IMR-90 (cell line): Measurements from ENCODE around the gene SEL1L2. TPM values are rescaled to one million over a fixed set of nuclear protein-coding genes. Genes with fewer than 3 reads are reported as not detected.

Experiments used
- ATAC-seq: fragments of 200-7000 bp; cut with Tn5 transposase; 2 replicates; pipeline ENCODE4 v1.9.1; 2020; ENCODE audit warnings: low read depth, mild to moderate bottlenecking, moderate library complexity
- BruUV-seq: library from RNA; stranded (reverse); fragments of 400-500 nt; replicated peaks from 2 replicates; lab custom pipeline; 2021; lab: Mats Ljungman, UMichigan
- CTCF ChIA-PET: fragments of 300-600 bp; formaldehyde crosslinking; extraction: SDS; loops from one replicate; lab custom pipeline; 2021; ENCODE audit warnings: antibody characterized with exemption; lab: Yijun Ruan, JAX
- POLR2A ChIA-PET: fragments of 300-600 bp; sonication (Branson Sonifier 250); formaldehyde crosslinking; loops from one replicate; lab custom pipeline; 2022; ENCODE audit warnings: antibody characterized with exemption; ENCODE audit not compliant: unreplicated experiment; lab: Charles Lee
- DNase-seq: peaks from one replicate; pipeline ENCODE4 v3.0.0; 2013
- H2AFZ ChIP-seq: replicated peaks from 2 replicates; pipeline ENCODE3; 2013; ENCODE audit warnings: low read length, mild to moderate bottlenecking; ENCODE audit not compliant: poor library complexity
- H2AK5ac ChIP-seq: 2 replicates; pipeline ENCODE4 v1.6.1; 2013; ENCODE audit warnings: low read depth, low read length, inconsistent platforms
- H2AK9ac ChIP-seq: replicated peaks from 2 replicates; pipeline ENCODE3; 2013; ENCODE audit warnings: mild to moderate bottlenecking, low read depth, low read length, moderate library complexity; ENCODE audit not compliant: poor library complexity
- H2BK120ac ChIP-seq: 2 replicates; pipeline ENCODE4 v1.6.1; 2013; ENCODE audit warnings: low read depth, low read length, inconsistent platforms
- H2BK15ac ChIP-seq: 3 replicates; pipeline ENCODE4 v1.6.1; 2013; ENCODE audit warnings: low read depth, low read length, inconsistent platforms
- H2BK20ac ChIP-seq: 2 replicates; pipeline ENCODE4 v1.6.1; 2013; ENCODE audit warnings: low read depth, mild to moderate bottlenecking, inconsistent platforms, low read length, moderate library complexity
- H2BK5ac ChIP-seq: 2 replicates; pipeline ENCODE4 v1.6.1; 2013; ENCODE audit warnings: mild to moderate bottlenecking, low read depth, low read length, inconsistent platforms; ENCODE audit not compliant: poor library complexity, severe bottlenecking
- H3K14ac ChIP-seq: replicated peaks from 2 replicates; pipeline ENCODE4 v1.6.1; 2013; ENCODE audit warnings: low read depth, low read length, inconsistent platforms
- H3K18ac ChIP-seq: 2 replicates; pipeline ENCODE4 v1.6.1; 2013; ENCODE audit warnings: low read depth, low read length, control low read depth
- H3K23ac ChIP-seq: 2 replicates; pipeline ENCODE4 v1.6.1; 2013; ENCODE audit warnings: low read depth, low read length, inconsistent platforms
- H3K27ac ChIP-seq: 2 replicates; pipeline ENCODE4 v1.5.1; 2013; ENCODE audit warnings: mild to moderate bottlenecking, control low read depth, low read length; ENCODE audit not compliant: insufficient read depth
- H3K27me3 ChIP-seq: 2 replicates; pipeline ENCODE4 v1.6.1; 2013; ENCODE audit warnings: low read length; ENCODE audit not compliant: control insufficient read depth, insufficient read depth
- H3K36me3 ChIP-seq: 2 replicates; pipeline ENCODE4 v1.6.1; 2013; ENCODE audit warnings: low read length, mixed read lengths; ENCODE audit not compliant: control insufficient read depth, insufficient read depth
- H3K4ac ChIP-seq: 2 replicates; pipeline ENCODE4 v1.6.1; 2013; ENCODE audit warnings: low read depth, low read length, inconsistent platforms
- H3K4me1 ChIP-seq: 2 replicates; pipeline ENCODE4 v1.6.1; 2013; ENCODE audit warnings: low read length, mixed read lengths; ENCODE audit not compliant: control insufficient read depth, insufficient read depth
- H3K4me2 ChIP-seq: 2 replicates; pipeline ENCODE4 v1.6.1; 2013; ENCODE audit warnings: low read depth, mild to moderate bottlenecking, control low read depth, low read length, moderate library complexity
- H3K4me3 ChIP-seq: 2 replicates; pipeline ENCODE4 v1.5.1; 2013; ENCODE audit warnings: low read depth, mild to moderate bottlenecking, control low read depth, low read length, moderate library complexity; ENCODE audit not compliant: insufficient read depth
- H3K56ac ChIP-seq: 2 replicates; pipeline ENCODE4 v1.6.1; 2013; ENCODE audit warnings: low read length, inconsistent platforms; ENCODE audit not compliant: insufficient read depth; ENCODE audit errors: extremely low read depth
- H3K79me1 ChIP-seq, 2 experiments: 2 replicates each; pipeline ENCODE4 v1.6.1; 2013; ENCODE audit warnings: low read length in 2 of 2, inconsistent platforms in 1 of 2, low read depth in 1 of 2
- H3K9ac ChIP-seq: 2 replicates; pipeline ENCODE4 v1.6.1; 2013; ENCODE audit warnings: low read depth, low read length, control low read depth
- H3K9me1 ChIP-seq: 2 replicates; pipeline ENCODE4 v1.6.1; 2013; ENCODE audit warnings: low read length, inconsistent platforms; ENCODE audit not compliant: insufficient read depth
- H3K9me3 ChIP-seq: 2 replicates; pipeline ENCODE4 v1.6.1; 2013; ENCODE audit warnings: low read length; ENCODE audit not compliant: control insufficient read depth, insufficient read depth
- H4K20me1 ChIP-seq: 2 replicates; pipeline ENCODE4 v1.6.1; 2013; ENCODE audit warnings: low read length, inconsistent platforms; ENCODE audit not compliant: insufficient read depth
- H4K5ac ChIP-seq: 2 replicates; pipeline ENCODE4 v1.6.1; 2013; ENCODE audit warnings: mild to moderate bottlenecking, low read depth, low read length, control low read depth
- H4K8ac ChIP-seq, 2 experiments: 2 replicates each; pipeline ENCODE4 v1.6.1; 2013; ENCODE audit warnings: low read depth in 2 of 2, low read length in 2 of 2, control low read depth in 1 of 2, inconsistent platforms in 1 of 2
- H4K91ac ChIP-seq: 2 replicates; pipeline ENCODE4 v1.6.1; 2013; ENCODE audit warnings: low read depth, low read length, inconsistent platforms; ENCODE audit not compliant: insufficient read depth
- CEBPB ChIP-seq: IDR thresholded peaks from 2 replicates; pipeline ENCODE4 v1.6.1; 2012; ENCODE audit warnings: low read depth, low read length, improper control_type of control experiment
- MAFK ChIP-seq: IDR thresholded peaks from 2 replicates; pipeline ENCODE4 v1.6.1; 2012; ENCODE audit warnings: low read depth, low read length, improper control_type of control experiment
- POLR2A ChIP-seq: IDR thresholded peaks from 2 replicates; pipeline ENCODE4 v1.6.1; 2012; ENCODE audit warnings: mild to moderate bottlenecking, low read depth, low read length
- USF2 ChIP-seq: fragments of 150-350 bp; IDR thresholded peaks from 2 replicates; pipeline ENCODE4 v1.6.1; 2017; ENCODE audit warnings: mild to moderate bottlenecking, antibody characterized with exemption, low read length, low read depth
- WGBS, 2 experiments: methylation state at CpG; one replicate each; pipeline versions ENCODE4 v1.1.5 to v1.1.7; 2013; ENCODE audit warnings: missing lambda C conversion rate in 2 of 2; ENCODE audit not compliant: insufficient read length in 1 of 2; ENCODE audit errors: extremely low coverage in 2 of 2; 5-methylcytosine and 5-hydroxymethylcytosine counted together
- dilution Hi-C: fragments of 300-500 bp; cut with HindIII; formaldehyde crosslinking; loops from one replicate; pipeline ENCODE4 v1.14.3; 2018; ENCODE audit warnings: low sequenced_read_pairs; ENCODE audit not compliant: unreplicated experiment
- in situ Hi-C: fragments of 300-500 bp; cut with MboI; formaldehyde crosslinking; loops from 3 replicates; pipeline ENCODE4 v1.14.3; 2019; ENCODE audit warnings: low sequenced_read_pairs, inconsistent platforms, mixed read lengths
- intact Hi-C: fragments of 100-400 bp; cut with micrococcal nuclease; formaldehyde crosslinking; loops from 2 replicates; pipeline ENCODE4 v1.10.0; 2022
- polyA plus RNA-seq, 3 experiments: library from polyadenylated mRNA; depleted of rRNA; stranded (reverse); fragments of >200 nt; gene quantifications; 2 replicates each; pipeline ENCODE4 v1.2.3, GENCODE V29; 2012; ENCODE audit warnings: low replicate concordance in 1 of 3
- total RNA-seq: library from RNA; depleted of rRNA; stranded (reverse); fragments of >200 nt; gene quantifications from 2 replicates; pipeline ENCODE4 v1.2.3, GENCODE V29; 2012
- TF ChIP-seq, protein P1 (sequence below): conservative IDR thresholded peaks from 2 replicates; pipeline ENCODE4 v1.5.1; 2012; ENCODE audit warnings: mild to moderate bottlenecking, low read depth, low read length, improper control_type of control experiment

The SEL1L2 gene
- total and polyA plus RNA-seq, 2 of the 4 experiments (the other 2 are of a cell fraction) = not detected

GRCh38 chr20:13877793-13878192 is 112.6 kb downstream of the SEL1L2 start:
- Histone ChIP-seq H3K9me3 (peaks cover 2% of the 10 kb centered on the region; the same call in 1 of the 2 replicates), H3K79me1 (no peaks in the 10 kb centered on the region), H3K23ac (no peak overlapping the region), H2AK9ac (no peak overlapping the region), H2BK5ac (no peak overlapping the region), H3K36me3 (no peaks in the 10 kb centered on the region), H3K27me3 (no peaks in the 10 kb centered on the region), H4K20me1 (no peaks in the 10 kb centered on the region), H3K9me1 (no peaks in the 10 kb centered on the region), H3K14ac (no peak overlapping the region), H4K8ac (no peak overlapping the region), H3K9ac (no peak overlapping the region), H3K27ac (no peak overlapping the region), H2AK5ac (no peak overlapping the region), H4K91ac (no peak overlapping the region), H2BK120ac (no peak overlapping the region), H4K5ac (no peak overlapping the region), H3K4me2 (no peak overlapping the region), H2AFZ (no peak overlapping the region), H3K4ac (no peak overlapping the region), H3K56ac (no peak overlapping the region), H3K4me1 (no peaks in the 10 kb centered on the region), H3K18ac (no peak overlapping the region), H2BK15ac (no peak overlapping the region), H3K4me3 (no peak overlapping the region), H2BK20ac (no peak overlapping the region)
- ChIA-PET POLR2A (no interaction called here), CTCF (no interaction called here)
- TF ChIP-seq CEBPB = no peak
- TF ChIP-seq, protein P1, sequence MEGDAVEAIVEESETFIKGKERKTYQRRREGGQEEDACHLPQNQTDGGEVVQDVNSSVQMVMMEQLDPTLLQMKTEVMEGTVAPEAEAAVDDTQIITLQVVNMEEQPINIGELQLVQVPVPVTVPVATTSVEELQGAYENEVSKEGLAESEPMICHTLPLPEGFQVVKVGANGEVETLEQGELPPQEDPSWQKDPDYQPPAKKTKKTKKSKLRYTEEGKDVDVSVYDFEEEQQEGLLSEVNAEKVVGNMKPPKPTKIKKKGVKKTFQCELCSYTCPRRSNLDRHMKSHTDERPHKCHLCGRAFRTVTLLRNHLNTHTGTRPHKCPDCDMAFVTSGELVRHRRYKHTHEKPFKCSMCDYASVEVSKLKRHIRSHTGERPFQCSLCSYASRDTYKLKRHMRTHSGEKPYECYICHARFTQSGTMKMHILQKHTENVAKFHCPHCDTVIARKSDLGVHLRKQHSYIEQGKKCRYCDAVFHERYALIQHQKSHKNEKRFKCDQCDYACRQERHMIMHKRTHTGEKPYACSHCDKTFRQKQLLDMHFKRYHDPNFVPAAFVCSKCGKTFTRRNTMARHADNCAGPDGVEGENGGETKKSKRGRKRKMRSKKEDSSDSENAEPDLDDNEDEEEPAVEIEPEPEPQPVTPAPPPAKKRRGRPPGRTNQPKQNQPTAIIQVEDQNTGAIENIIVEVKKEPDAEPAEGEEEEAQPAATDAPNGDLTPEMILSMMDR = no peak
- TF ChIP-seq POLR2A = no peak
- no peak for TF ChIP-seq USF2
- TF ChIP-seq MAFK = no peak
- DNase-seq (no peak), ATAC-seq (no peak)
- intact Hi-C loops (no loop called here), dilution Hi-C loops (no loop called here), in situ Hi-C loops (no loop called here)
- 20% methylated on average over 1 of the region's 4 CpGs; no CpG with 5 or more reads in 1 of the 2 experiments for WGBS, 2 experiments
- BruUV-seq = no TSS peak
